Mesendoderm (in vitro differentiated cells): ENCODE data around the gene SLC44A1.

Source experiments
- DNase-seq: peaks from one replicate; pipeline ENCODE4 v3.0.0; 2013
- H2AK5ac ChIP-seq: 2 replicates; pipeline ENCODE4 v1.6.1; 2013; ENCODE audit warnings: low read length, inconsistent platforms
- H2BK120ac ChIP-seq: 2 replicates; pipeline ENCODE4 v1.6.1; 2013; ENCODE audit warnings: low read depth, mild to moderate bottlenecking, low read length, moderate library complexity, mixed read lengths
- H2BK15ac ChIP-seq: replicated peaks from 2 replicates; pipeline ENCODE4 v1.6.1; 2013; ENCODE audit warnings: low read depth, mild to moderate bottlenecking, moderate library complexity
- H2BK5ac ChIP-seq: 2 replicates; pipeline ENCODE4 v1.6.1; 2013; ENCODE audit warnings: low read length, inconsistent platforms
- H3K18ac ChIP-seq: 2 replicates; pipeline ENCODE4 v1.6.1; 2013; ENCODE audit warnings: mild to moderate bottlenecking, low read length, mixed read lengths
- H3K23ac ChIP-seq: one replicate; pipeline ENCODE4 v1.6.1; 2013; ENCODE audit warnings: low read length
- H3K27ac ChIP-seq: 2 replicates; pipeline ENCODE4 v1.5.1; 2013; ENCODE audit warnings: low read depth, mild to moderate bottlenecking, inconsistent platforms, low read length, moderate library complexity
- H3K27me3 ChIP-seq: 2 replicates; pipeline ENCODE4 v1.6.1; 2013; ENCODE audit warnings: low read length, control low read depth, mild to moderate bottlenecking, inconsistent platforms; ENCODE audit not compliant: insufficient read depth, poor library complexity
- H3K36me3 ChIP-seq: 2 replicates; pipeline ENCODE4 v1.6.1; 2013; ENCODE audit warnings: low read length, inconsistent platforms; ENCODE audit not compliant: control insufficient read depth, insufficient read depth
- H3K4ac ChIP-seq: one replicate; pipeline ENCODE4 v1.6.1; 2013; ENCODE audit warnings: low read depth, mild to moderate bottlenecking, low read length, moderate library complexity
- H3K4me1 ChIP-seq: 2 replicates; pipeline ENCODE4 v1.6.1; 2013; ENCODE audit warnings: low read depth, low read length, inconsistent platforms; ENCODE audit not compliant: control insufficient read depth
- H3K4me2 ChIP-seq: 2 replicates; pipeline ENCODE4 v1.6.1; 2013; ENCODE audit warnings: low read length
- H3K4me3 ChIP-seq: 2 replicates; pipeline ENCODE4 v1.5.1; 2013; ENCODE audit warnings: mild to moderate bottlenecking, low read length
- H3K56ac ChIP-seq: one replicate; pipeline ENCODE4 v1.6.1; 2013; ENCODE audit warnings: low read length
- H3K79me1 ChIP-seq: 2 replicates; pipeline ENCODE4 v1.6.1; 2013; ENCODE audit warnings: low read length, inconsistent platforms
- H3K79me2 ChIP-seq: 2 replicates; pipeline ENCODE4 v1.6.1; 2013; ENCODE audit warnings: mild to moderate bottlenecking, low read length; ENCODE audit not compliant: control insufficient read depth, insufficient read depth
- H3K9ac ChIP-seq: 2 replicates; pipeline ENCODE4 v1.6.1; 2013; ENCODE audit warnings: low read length, inconsistent platforms
- H4K5ac ChIP-seq: one replicate; pipeline ENCODE4 v1.6.1; 2013; ENCODE audit warnings: low read length
- H4K8ac ChIP-seq: one replicate; pipeline ENCODE4 v1.6.1; 2013; ENCODE audit warnings: low read depth, mild to moderate bottlenecking, control low read depth, low read length, moderate library complexity
- WGBS: extraction: QIAGEN DNeasy Blood & Tissue Kit; methylation state at CpG from one replicate; pipeline ENCODE4 v1.1.7; 2013; ENCODE audit warnings: low lambda C conversion rate, missing lambda C conversion rate; ENCODE audit not compliant: insufficient coverage; ENCODE audit errors: extremely low coverage; 5-methylcytosine and 5-hydroxymethylcytosine counted together

Gene SLC44A1

DNA sequence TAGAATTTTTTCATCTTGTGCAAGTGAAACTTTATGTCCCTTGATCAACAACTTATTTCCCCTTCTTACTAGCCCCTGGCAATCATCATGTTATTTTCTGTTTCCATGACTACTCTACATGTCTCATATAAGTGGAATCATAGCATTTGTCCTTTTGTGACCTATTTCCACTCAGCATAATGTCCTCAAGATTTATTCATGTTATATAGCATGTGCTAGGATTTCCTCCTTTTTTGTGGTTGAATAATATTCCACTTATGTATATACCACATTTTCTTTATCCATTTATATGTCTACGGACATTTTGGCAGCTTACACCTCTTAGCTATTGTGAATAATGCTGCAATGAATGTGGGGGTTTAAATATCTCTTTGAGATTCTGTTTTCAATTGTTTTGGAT is 224.4 kb downstream of the SLC44A1 start:
- H3K79me1 ChIP-seq = peaks cover 2% of the 10 kb centered on the region
- H2AK5ac ChIP-seq = no peak overlapping the region
- H2BK5ac ChIP-seq = no peak overlapping the region
- no peak overlapping the region for H3K4me2 ChIP-seq
- no peaks in the 10 kb centered on the region for H3K36me3 ChIP-seq
- H3K4me1 ChIP-seq = no peaks in the 10 kb centered on the region
- no peaks in the 10 kb centered on the region for H3K27me3 ChIP-seq
- no peak overlapping the region for H3K23ac ChIP-seq
- no CpG with 5 or more reads among the region's 1 CpG for WGBS
- H3K9ac ChIP-seq = no peak overlapping the region
- no peak overlapping the region for H4K5ac ChIP-seq
- H4K8ac ChIP-seq = no peak overlapping the region
- H3K56ac ChIP-seq = no peak overlapping the region
- no peaks in the 10 kb centered on the region for H3K79me2 ChIP-seq
- H3K27ac ChIP-seq = no peak overlapping the region
- H3K4ac ChIP-seq = no peak overlapping the region
- H2BK120ac ChIP-seq = no peak overlapping the region
- no peak for DNase-seq
- no peak overlapping the region for H2BK15ac ChIP-seq
- H3K18ac ChIP-seq = no peak overlapping the region
- H3K4me3 ChIP-seq = no peak overlapping the region

DNA sequence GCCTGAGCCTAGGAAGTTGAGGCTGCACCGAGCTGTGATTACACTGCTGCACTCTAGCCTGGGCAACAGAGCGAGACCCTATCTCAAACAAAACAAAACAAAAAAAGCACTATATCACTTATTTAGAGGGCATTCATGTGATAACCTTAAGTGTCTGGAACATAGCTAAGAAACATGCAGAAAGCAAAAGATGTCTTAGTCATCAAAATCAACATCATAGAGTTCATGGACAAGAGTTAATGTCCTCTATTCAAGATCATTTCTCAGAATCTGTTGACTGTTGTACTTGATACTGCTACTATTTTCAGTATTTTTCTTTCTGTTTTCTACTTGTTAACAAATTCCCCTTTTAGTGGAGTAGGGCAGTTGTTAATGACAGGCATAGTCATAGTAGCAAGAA is 228.8 kb downstream of the SLC44A1 start:
- no peak for DNase-seq
- Histone ChIP-seq H4K8ac (no peak overlapping the region), H3K4ac (no peak overlapping the region), H3K79me2 (no peaks in the 10 kb centered on the region), H3K36me3 (no peaks in the 10 kb centered on the region), H3K79me1 (peaks cover 2% of the 10 kb centered on the region), H4K5ac (no peak overlapping the region), H2BK15ac (no peak overlapping the region), H3K4me3 (no peak overlapping the region), H2AK5ac (no peak overlapping the region), H3K56ac (no peak overlapping the region), H3K27me3 (no peaks in the 10 kb centered on the region), H3K18ac (no peak overlapping the region), H3K4me2 (no peak overlapping the region), H3K9ac (no peak overlapping the region), H3K23ac (no peak overlapping the region), H3K4me1 (no peaks in the 10 kb centered on the region), H3K27ac (no peak overlapping the region), H2BK5ac (no peak overlapping the region), H2BK120ac (no peak overlapping the region)
- no CpG with 5 or more reads among the region's 2 CpGs for WGBS

- peak; percentile 65 for DNase-seq
- Histone ChIP-seq H3K27ac (no peak overlapping the region), H3K18ac (no peak overlapping the region), H3K36me3 (no peaks in the 10 kb centered on the region), H2BK120ac (no peak overlapping the region), H3K9ac (no peak overlapping the region), H3K56ac (no peak overlapping the region), H3K4ac (no peak overlapping the region), H3K23ac (no peak overlapping the region), H4K5ac (no peak overlapping the region), H2AK5ac (no peak overlapping the region), H3K27me3 (no peaks in the 10 kb centered on the region), H2BK15ac (no peak overlapping the region), H3K79me1 (peaks cover 2% of the 10 kb centered on the region), H3K4me3 (no peak overlapping the region), H3K79me2 (no peaks in the 10 kb centered on the region), H3K4me1 (no peaks in the 10 kb centered on the region), H3K4me2 (no peak overlapping the region), H2BK5ac (no peak overlapping the region), H4K8ac (no peak overlapping the region)
- no CpG with 5 or more reads among the region's 2 CpGs for WGBS
These were observed 230.9 kb downstream of the SLC44A1 start for GRCh38 chr9:105475302-105475701.

- Histone ChIP-seq H3K56ac (no peak overlapping the region), H3K79me1 (no peaks in the 10 kb centered on the region), H2BK120ac (no peak overlapping the region), H3K23ac (no peak overlapping the region), H3K18ac (no peak overlapping the region), H2AK5ac (no peak overlapping the region), H3K79me2 (no peaks in the 10 kb centered on the region), H4K5ac (no peak overlapping the region), H2BK15ac (no peak overlapping the region), H2BK5ac (no peak overlapping the region), H3K4me1 (no peaks in the 10 kb centered on the region), H3K4ac (no peak overlapping the region), H3K4me2 (no peak overlapping the region), H3K27me3 (no peaks in the 10 kb centered on the region), H3K9ac (no peak overlapping the region), H3K36me3 (no peaks in the 10 kb centered on the region), H4K8ac (no peak overlapping the region), H3K4me3 (no peak overlapping the region), H3K27ac (no peak overlapping the region)
- no peak for DNase-seq
These were observed 235.4 kb downstream of the SLC44A1 start for GRCh38 chr9:105479846-105480245.

DNA sequence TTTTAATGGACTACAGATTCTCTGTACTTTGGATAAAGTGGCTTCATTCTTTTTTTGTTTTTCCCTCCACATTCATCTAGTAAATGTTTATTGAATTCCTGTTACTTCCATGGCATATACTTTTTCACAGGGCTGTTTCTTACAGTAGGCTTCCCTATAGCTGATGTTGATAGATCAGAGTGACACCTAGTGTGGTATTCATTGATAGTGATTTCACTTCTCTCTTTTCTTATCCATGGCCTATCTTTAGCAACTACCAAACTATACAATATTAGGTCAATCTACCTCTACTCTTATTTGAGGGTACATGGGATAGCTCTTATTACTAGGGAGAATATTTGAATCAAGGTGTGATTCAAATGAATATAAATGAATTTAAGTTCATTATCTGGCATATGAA is 239.2 kb downstream of the SLC44A1 start:
- Histone ChIP-seq H3K79me1 (no peaks in the 10 kb centered on the region), H3K4me1 (no peaks in the 10 kb centered on the region), H2BK5ac (no peak overlapping the region), H4K5ac (no peak overlapping the region), H3K56ac (no peak overlapping the region), H3K23ac (no peak overlapping the region), H3K4me2 (no peak overlapping the region), H3K79me2 (no peaks in the 10 kb centered on the region), H3K4me3 (no peak overlapping the region), H3K18ac (no peak overlapping the region), H2BK15ac (no peak overlapping the region), H3K27me3 (no peaks in the 10 kb centered on the region), H3K9ac (no peak overlapping the region), H3K36me3 (no peaks in the 10 kb centered on the region), H2AK5ac (no peak overlapping the region), H3K4ac (no peak overlapping the region), H4K8ac (no peak overlapping the region), H3K27ac (no peak overlapping the region), H2BK120ac (no peak overlapping the region)
- no peak for DNase-seq

DNA sequence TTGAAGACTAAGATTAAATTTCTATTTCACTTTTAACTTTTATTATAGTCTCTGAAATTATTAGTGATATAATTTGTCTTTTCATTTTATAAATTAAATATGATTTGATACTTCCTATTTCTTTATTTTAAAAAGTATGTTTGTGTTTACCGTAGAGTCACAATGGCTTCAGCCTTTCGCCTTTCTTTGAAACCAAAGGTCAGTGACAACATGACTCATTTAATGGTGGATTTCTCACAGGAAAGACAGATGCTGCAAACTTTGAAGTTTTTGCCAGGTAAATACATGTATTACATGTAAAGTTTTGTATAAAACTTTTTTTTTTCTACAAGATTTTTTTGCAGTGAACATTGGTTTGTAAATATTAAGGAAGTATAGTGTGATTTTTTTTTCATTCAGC is 239.8 kb downstream of the SLC44A1 start:
- no peak overlapping the region for H3K4me3 ChIP-seq
- H2BK120ac ChIP-seq = no peak overlapping the region
- no peaks in the 10 kb centered on the region for H3K36me3 ChIP-seq
- no peaks in the 10 kb centered on the region for H3K79me2 ChIP-seq
- no CpG with 5 or more reads among the region's 2 CpGs for WGBS
- H2AK5ac ChIP-seq = no peak overlapping the region
- no peaks in the 10 kb centered on the region for H3K27me3 ChIP-seq
- H3K9ac ChIP-seq = no peak overlapping the region
- no peak overlapping the region for H4K8ac ChIP-seq
- H3K27ac ChIP-seq = no peak overlapping the region
- H3K56ac ChIP-seq = no peak overlapping the region
- H2BK5ac ChIP-seq = no peak overlapping the region
- no peak overlapping the region for H2BK15ac ChIP-seq
- H3K18ac ChIP-seq = no peak overlapping the region
- no peak overlapping the region for H3K4ac ChIP-seq
- DNase-seq = no peak
- no peaks in the 10 kb centered on the region for H3K79me1 ChIP-seq
- H3K4me2 ChIP-seq = no peak overlapping the region
- no peak overlapping the region for H4K5ac ChIP-seq
- no peak overlapping the region for H3K23ac ChIP-seq
- no peaks in the 10 kb centered on the region for H3K4me1 ChIP-seq
